VCaP (cell line): ENCODE data around the gene IL10.
"Not testable (repeated sequence)": the region's sequence is repeated elsewhere in the genome, so short reads cannot be mapped to it uniquely, and the experiment has no call there.

Source experiments
- H3K27ac ChIP-seq: fragments of 450-650 bp; 2 replicates; pipeline ENCODE4 v1.5.1; 2017
- TF ChIP-seq, protein P1 (sequence below): fragments of 450-650 bp; conservative IDR thresholded peaks from 2 replicates; pipeline ENCODE4 v1.5.1; 2017; ENCODE audit warnings: mild to moderate bottlenecking, moderate library complexity

Gene IL10

DNA sequence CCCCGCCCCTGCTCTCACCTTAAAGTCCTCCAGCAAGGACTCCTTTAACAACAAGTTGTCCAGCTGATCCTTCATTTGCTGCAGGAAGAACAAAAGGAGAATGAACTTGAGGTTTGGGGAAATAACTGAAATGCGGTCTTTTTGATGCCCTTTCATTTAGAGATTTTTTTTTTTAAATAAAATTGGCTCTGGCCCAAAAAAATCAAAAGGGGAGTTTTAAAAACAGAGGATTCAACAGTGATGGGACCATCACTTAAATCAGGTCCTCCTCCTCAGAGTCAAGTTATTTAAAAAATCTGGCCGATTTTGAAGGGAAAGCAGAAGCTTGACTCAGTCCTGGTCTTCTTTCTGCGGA, 979 bp downstream of the IL10 start:
- TF ChIP-seq, protein P1, sequence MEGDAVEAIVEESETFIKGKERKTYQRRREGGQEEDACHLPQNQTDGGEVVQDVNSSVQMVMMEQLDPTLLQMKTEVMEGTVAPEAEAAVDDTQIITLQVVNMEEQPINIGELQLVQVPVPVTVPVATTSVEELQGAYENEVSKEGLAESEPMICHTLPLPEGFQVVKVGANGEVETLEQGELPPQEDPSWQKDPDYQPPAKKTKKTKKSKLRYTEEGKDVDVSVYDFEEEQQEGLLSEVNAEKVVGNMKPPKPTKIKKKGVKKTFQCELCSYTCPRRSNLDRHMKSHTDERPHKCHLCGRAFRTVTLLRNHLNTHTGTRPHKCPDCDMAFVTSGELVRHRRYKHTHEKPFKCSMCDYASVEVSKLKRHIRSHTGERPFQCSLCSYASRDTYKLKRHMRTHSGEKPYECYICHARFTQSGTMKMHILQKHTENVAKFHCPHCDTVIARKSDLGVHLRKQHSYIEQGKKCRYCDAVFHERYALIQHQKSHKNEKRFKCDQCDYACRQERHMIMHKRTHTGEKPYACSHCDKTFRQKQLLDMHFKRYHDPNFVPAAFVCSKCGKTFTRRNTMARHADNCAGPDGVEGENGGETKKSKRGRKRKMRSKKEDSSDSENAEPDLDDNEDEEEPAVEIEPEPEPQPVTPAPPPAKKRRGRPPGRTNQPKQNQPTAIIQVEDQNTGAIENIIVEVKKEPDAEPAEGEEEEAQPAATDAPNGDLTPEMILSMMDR: no peak
- no peak overlapping the region for H3K27ac ChIP-seq

DNA sequence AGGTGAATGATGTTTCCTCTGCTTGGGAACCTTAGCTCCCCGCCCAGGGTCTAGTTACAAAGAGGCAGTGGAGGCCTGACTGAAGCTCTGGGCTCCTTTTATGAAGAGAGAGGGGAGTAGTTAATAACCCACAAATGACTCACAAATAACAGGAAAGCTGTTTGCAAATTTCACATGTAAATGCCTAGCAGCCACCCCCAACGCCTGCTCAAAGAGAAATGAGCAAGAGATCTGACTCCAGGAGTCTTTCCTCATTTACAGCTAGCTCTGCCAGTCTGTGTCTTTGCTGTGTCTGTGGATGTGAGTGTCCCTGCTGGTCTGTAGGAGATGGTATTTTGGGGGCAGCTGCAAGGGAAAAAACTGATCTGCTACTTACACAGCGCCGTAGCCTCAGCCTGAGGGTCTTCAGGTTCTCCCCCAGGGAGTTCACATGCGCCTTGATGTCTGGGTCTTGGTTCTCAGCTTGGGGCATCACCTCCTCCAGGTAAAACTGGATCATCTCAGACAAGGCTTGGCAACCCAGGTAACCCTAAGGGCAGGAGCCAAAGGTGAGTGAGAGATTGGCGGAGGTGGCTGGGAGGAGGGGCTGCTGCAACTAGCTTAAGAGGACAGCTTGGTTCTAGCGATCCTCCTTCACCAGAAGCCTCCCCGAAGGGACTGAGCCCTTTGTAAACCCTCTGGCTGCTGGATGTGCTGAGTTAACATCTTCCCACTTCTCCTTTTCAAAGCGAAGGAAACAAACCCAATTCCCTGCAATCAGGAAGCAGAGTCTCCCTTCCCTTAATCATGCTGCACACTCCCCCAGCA, 1.6 kb downstream of the IL10 start, which contains the start of gene IL19:
Gene IL19 (plus strand): TSS at position 243 of the 807 bp plus-strand sequence. CDS start 65,890 bp downstream, outside the sequence.
- no peak within 1 kb of the TSS for H3K27ac ChIP-seq
- TF ChIP-seq, protein P1: no peak

DNA sequence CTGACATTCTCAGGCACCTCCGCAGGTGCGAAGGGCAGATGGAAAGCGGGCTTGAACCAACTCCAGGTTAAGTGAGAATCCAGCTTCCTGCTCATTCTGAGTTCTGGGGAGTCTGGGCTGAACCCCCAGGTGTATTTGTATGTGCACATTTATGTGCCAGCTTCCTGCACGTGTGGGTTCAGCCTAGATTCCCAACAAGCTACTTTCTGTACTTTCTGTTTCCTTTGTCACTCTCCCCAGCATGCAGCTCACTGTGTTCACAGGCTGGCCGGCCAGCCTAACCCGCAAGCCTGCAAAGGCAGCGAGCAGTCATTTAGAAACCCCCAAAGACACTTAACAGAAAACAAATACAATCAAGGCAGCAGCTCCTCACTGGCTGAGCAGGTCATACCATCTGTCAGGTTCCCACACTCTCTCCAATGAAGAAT, 3.0 kb downstream of the IL10 start:
- TF ChIP-seq, protein P1: no peak
- no peak overlapping the region for H3K27ac ChIP-seq

DNA sequence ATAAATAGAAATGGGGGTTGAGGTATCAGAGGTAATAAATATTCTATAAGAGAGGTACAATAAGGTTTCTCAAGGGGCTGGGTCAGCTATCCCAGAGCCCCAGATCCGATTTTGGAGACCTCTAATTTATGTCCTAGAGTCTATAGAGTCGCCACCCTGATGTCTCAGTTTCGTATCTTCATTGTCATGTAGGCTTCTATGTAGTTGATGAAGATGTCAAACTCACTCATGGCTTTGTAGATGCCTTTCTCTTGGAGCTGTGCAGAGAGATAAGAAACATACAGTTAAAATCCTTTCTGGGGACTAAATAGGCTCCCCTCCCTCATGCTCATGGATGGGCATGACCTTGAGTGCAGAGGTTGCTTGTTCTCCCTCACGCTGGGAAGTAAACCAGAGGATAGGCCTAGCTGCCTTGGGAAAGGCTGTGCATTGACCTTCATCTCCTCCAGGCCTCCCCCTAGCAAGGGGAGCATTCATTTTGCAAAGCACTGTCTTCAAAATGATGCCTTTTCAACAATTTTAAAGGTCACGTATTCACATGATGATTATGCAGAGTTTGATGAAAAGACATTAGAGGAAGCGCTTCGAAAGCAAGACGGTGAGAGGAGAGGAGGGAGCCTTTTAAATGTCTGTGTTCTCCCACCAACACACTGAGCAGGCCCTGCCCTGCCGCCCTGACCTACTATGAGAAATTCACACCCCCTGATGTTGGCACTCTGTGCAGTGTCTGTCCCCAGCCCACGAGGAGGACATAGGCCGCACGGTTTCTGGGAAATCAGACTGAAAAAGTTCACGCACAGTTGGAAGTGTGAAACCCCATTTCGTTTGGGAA, 3.6 kb downstream of the IL10 start:
- TF ChIP-seq, protein P1: no peak
- H3K27ac ChIP-seq: no peak overlapping the region

DNA sequence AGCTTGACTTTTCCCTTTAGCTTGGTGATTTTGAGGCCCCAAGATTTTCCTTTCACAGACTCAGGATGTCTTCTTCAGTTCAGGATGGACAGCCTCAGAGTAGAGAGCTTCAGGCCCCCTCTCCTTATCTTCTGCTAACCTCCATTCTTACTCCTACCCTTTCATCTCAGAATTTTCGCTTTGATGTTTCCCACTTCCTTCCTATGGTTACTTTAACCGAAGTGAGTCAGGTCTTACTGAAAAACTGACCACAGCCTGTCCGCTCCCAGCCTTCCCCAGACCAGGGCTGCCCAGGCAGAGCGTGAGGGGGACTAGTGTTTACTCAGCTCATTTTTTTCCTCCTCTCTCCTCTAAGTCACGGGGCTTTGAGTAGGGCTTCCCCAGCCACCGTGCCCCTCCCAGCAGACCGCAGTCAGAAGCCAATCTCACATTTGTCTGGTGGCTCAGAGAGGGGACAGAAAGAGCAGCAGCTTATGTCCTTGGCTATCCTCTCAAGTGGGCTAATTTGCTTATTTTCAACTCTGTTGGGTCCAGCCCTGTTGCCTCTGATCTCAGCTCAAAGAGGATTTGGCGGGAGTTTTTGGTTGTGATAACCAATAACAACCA, 5.9 kb downstream of the IL10 start:
- H3K27ac ChIP-seq: no peak overlapping the region

DNA sequence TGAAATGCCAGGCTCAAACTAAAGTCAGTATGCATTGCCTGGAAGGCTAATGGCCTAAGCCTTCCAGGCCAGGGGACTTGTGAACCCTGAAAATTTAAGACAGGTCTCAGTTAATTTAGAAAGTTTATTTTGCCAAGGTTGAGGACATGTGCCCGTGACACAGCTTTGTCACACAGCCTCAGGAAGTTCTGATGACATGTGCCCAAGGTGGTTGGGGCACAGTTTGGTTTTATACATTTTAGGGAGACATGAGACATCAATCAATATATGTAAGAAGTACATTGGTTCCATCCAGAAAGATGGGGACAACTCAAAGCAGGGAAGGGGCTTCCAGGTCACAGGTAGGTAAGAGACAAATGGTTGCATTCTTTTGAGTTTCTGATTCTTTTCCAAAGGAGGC, 6.5 kb downstream of the IL10 start:
- H3K27ac ChIP-seq: not testable (repeated sequence)

More for the DNA sequence above, 5.9 kb downstream of the IL10 start:
- TF ChIP-seq, protein P1: no peak

DNA sequence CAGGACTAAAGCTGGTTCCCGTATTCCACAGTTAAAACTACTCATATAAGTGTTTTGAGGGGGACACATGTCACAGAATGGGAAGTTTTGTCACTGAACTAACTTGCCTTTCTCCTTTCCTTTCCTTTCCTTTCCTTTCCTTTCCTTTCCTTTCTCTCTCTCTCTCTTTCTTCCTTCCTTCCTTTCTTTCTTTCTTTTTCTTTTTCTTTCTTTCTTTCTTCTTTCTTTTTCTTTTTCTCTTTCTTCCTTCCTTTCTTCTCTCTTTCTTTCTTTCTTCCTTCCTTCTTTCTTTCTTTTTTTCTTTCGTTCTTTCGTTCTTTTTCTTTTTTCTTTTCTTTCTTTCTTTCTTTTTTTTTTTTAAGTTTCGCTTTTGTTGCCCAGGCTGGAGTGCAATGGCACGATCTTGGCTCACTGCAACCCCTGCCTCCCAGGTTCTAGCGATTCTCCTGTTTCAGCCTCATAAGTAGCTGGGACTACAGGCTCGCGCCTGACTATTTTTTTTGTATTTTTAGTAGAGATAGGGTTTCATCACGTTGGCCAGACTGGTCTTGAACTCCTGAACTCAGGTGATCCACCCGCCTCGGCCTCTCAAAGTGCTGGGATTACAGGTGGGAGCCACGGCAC, 9.4 kb downstream of the IL10 start:
- H3K27ac ChIP-seq: not testable (repeated sequence)

DNA sequence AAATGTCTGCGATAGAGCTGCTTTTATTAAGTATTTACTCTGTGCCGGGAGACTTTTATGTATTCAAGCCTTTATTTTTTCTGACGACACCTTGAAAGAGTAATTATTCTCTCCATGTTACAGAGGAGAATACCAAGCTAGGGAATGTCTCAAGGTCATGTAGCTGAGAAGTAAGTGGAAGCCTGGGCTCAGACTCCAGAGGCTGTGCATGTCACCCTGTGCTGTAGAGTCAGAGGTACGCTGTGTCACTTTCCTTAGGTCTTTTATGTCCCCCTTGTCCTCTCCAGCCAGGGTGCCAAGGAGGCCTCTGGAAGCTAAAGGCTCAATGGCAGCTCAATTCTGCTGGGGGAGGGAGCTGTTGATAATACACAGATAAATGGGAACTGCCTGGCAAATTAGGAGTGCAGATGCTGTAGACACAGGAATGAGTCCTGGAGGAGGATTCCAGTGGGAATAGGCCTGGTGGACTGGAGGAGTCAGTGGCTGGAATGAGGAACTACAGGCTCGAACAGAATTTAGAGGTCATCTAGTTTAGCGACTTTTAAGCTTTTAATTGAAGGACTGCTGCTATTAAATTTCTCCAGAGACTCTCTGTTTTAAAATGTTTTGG, 11.0 kb downstream of the IL10 start:
- no peak overlapping the region for H3K27ac ChIP-seq
- TF ChIP-seq, protein P1: no peak; the same call in 1 of the 2 replicates
